ENCODE data around the gene INSC. TPM values are rescaled to one million over a fixed set of nuclear protein-coding genes. Genes with fewer than 3 reads are reported as not detected.

The INSC gene
- total RNA-seq, 1 experiment from 2014 or later: 0.17 TPM

- TF ChIP-seq SIN3A (IDR thresholded peaks at IDR 0.05; ENCODE audit: low read depth) (no peak), SP1 (IDR thresholded peaks at IDR 0.05; ENCODE audit: low read depth) (no peak), ZFX (IDR thresholded peaks at IDR 0.05) (no peak)
These were observed 29.6 kb downstream of the INSC start (continued) for GRCh38 chr11:15144347-15144746.

DNA sequence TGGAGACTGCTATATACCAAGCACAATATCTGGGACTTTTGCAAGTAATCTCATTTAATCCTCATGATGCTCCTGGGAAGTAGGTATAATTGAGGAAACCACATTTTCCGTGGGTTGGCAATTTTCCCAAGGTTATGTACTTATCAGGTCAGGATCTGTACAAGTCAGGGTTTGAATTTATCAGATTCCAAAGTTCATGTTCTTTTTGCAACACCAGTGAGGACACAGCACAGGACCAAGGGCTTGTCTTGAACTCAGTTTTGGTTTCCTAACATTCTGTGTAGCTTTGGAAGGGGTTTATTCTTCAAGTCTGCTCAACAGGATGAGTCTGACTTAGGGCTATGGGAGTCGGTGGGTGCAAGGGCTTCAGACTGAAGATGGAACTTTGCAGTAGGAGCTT lies 30.4 kb downstream of the INSC start:
- H3K9me3 ChIP-seq (ENCODE audit: control insufficient read depth in 1 of 2, insufficient read depth in 1 of 2, low read depth in 1 of 2, low read length in 2 of 2): no peaks in the 10 kb centered on the region
- H3K36me3 ChIP-seq (ENCODE audit: control insufficient read depth in 1 of 2, insufficient read depth in 2 of 2, low read length in 2 of 2): no peaks in the 10 kb centered on the region
- ChIA-PET POLR2A (no interaction called here), RAD21 (ENCODE audit: low non-redundant PET in 1 of 2, low total read pairs in 2 of 2, uncharacterized antibody in 2 of 2, unreplicated experiment in 2 of 2) (no interaction called here), CTCF (no interaction called here)
- H3K27me3 ChIP-seq (ENCODE audit: insufficient read depth, low read length): no peaks in the 10 kb centered on the region
- H3K9me2 ChIP-seq (ENCODE audit: insufficient read depth): no peaks in the 10 kb centered on the region
- TF ChIP-seq MAX (IDR thresholded peaks at IDR 0.05) (no peak), YY1 (IDR thresholded peaks at IDR 0.05; ENCODE audit: extremely low read depth, insufficient replicate concordance, low read depth, low read length) (no peak), JUND (IDR thresholded peaks at IDR 0.05) (no peak), REST (IDR thresholded peaks at IDR 0.05; ENCODE audit: low read depth) (no peak), ZBTB33 (IDR thresholded peaks at IDR 0.05; ENCODE audit: extremely low read depth, insufficient replicate concordance, low read length) (no peak), CTCF (IDR thresholded peaks at IDR 0.05 in 2 of 3, conservative IDR thresholded peaks at IDR 0.05 in 1 of 3; ENCODE audit: borderline replicate concordance in 1 of 3, insufficient read depth in 1 of 3, low read depth in 2 of 3, low read length in 2 of 3) (no peak), TCF7L2 (IDR thresholded peaks at IDR 0.05; ENCODE audit: borderline replicate concordance, extremely low read depth, insufficient read depth, insufficient read length) (no peak), ATF3 (IDR thresholded peaks at IDR 0.05) (no peak)
- H3K79me2 ChIP-seq (ENCODE audit: insufficient read depth, low read length): no peaks in the 10 kb centered on the region
- peaks cover 0 to 6% of the 10 kb centered on the region in 2 experiments; a peak in 1 of 4 replicates for H3K4me1 ChIP-seq (ENCODE audit: control insufficient read depth in 1 of 2, insufficient read depth in 2 of 2, low read length in 2 of 2)
- intact Hi-C loops (cut with micrococcal nuclease): no loop called here
- ATAC-seq: no peak
- no peaks in the 10 kb centered on the region for H4K20me1 ChIP-seq (ENCODE audit: insufficient read depth)
- DNase-seq (ENCODE audit: low read depth, low spot score): no peak
- no peak overlapping the region for H2AFZ ChIP-seq (ENCODE audit: low read depth, low read length, poor library complexity, severe bottlenecking)
- H3K4me2 ChIP-seq (ENCODE audit: low read length): no peak overlapping the region
- no peak overlapping the region for H3K4me3 ChIP-seq (replicated peaks in 1 of 2; ENCODE audit: low read depth in 1 of 2, low read length in 2 of 2)
- no peak overlapping the region for H3K9ac ChIP-seq (ENCODE audit: low read length)
- no TSS peak for BruUV-seq (replicated peaks)
- no peak overlapping the region for H3K27ac ChIP-seq (ENCODE audit: low read depth, low read length)

All from HCT116 (cell line).